ENCODE results near the gene SLC24A1.

DNA sequence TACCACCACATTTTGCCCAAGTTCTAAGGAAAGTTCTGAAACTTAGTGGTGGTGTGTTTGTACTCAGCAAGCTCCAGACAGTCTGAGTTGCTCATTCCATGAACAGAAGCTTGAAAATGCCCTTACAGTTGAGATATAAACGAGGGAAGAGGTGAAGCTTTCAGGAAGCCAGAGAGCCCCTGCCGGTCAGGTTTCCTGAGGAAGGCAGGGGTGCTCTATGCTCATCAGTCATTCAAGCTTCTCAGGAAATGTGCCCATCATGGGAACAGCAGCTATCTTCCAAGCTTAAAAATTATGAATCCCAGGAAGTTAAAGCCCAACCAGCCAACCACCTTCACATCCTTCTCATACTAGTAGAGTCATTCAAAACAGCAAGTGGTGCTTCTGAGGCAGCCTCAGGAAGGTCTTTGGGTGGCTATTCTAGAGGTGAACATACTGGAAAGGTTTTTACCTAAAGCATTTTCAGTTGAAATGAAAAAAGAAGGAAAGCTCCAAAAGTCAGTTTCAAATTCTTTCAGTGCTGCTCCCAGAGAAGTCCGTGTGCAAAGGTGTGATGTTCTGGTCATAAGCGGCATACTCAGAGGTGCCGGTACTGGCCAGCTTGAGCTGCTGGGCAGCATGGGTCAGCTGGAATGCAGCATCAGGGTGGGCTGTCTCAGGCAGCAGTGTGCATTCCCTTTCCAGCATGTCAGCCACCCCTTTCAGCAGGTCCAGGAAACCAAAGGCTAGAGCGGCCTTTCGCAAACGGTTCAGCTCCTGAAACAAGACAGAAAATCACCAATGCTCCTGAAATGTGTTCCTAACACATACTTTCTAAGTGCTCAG is 42.6 kb upstream of the SLC24A1 start:
- TF ChIP-seq, protein P1, sequence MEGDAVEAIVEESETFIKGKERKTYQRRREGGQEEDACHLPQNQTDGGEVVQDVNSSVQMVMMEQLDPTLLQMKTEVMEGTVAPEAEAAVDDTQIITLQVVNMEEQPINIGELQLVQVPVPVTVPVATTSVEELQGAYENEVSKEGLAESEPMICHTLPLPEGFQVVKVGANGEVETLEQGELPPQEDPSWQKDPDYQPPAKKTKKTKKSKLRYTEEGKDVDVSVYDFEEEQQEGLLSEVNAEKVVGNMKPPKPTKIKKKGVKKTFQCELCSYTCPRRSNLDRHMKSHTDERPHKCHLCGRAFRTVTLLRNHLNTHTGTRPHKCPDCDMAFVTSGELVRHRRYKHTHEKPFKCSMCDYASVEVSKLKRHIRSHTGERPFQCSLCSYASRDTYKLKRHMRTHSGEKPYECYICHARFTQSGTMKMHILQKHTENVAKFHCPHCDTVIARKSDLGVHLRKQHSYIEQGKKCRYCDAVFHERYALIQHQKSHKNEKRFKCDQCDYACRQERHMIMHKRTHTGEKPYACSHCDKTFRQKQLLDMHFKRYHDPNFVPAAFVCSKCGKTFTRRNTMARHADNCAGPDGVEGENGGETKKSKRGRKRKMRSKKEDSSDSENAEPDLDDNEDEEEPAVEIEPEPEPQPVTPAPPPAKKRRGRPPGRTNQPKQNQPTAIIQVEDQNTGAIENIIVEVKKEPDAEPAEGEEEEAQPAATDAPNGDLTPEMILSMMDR (IDR thresholded peaks at IDR 0.05): no peak
- TF ChIP-seq POLR2A (IDR thresholded peaks at IDR 0.05) (no peak), POLR2AphosphoS5 (IDR thresholded peaks at IDR 0.05) (no peak)
